ENCODE measurements around the gene GDI1.

Gene GDI1

DNA sequence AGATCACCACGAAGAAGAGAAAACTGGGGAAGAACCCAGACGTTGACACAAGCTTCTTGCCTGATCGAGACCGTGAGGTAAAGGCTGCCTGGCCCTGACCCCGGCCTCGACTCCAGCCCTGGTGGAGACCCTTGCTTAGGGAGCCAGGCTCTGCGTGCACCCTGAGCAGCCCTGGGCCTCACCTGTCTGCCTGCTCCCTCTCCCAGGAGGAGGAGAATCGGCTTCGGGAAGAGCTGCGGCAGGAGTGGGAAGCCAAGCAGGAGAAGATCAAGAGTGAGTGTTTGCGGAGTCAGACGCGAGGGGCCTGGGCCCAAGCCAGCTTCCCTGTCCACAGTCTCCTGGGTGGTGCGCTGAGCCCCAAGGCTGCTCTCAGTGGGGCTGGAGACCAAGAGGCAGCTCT is 11.5 kb downstream of the GDI1 start:
- no peak for DNase-seq (ENCODE audit: low read depth)
- H3K4me3 ChIP-seq (ENCODE audit: low read length) = no peak overlapping the region

DNA sequence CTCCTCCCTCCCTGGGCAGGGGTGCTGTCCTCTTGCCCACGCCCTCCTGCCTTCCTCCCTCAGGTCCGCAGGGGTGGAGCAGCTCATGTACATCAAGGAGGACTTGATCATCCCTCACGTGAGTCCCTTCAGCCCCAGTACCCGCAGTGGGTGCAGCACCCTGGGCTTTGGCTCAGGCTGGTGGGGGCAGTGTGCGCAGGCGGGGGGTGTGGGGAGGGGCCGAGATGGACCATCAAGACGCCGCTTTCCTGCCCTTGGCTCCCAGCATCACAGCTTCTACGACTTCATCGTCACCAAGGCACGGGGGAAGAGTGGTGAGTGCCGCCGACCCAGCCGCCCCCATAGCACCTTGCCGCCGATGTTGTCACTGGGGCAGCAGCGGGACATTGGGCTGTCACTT is 12.7 kb downstream of the GDI1 start:
- TF ChIP-seq, protein P1, sequence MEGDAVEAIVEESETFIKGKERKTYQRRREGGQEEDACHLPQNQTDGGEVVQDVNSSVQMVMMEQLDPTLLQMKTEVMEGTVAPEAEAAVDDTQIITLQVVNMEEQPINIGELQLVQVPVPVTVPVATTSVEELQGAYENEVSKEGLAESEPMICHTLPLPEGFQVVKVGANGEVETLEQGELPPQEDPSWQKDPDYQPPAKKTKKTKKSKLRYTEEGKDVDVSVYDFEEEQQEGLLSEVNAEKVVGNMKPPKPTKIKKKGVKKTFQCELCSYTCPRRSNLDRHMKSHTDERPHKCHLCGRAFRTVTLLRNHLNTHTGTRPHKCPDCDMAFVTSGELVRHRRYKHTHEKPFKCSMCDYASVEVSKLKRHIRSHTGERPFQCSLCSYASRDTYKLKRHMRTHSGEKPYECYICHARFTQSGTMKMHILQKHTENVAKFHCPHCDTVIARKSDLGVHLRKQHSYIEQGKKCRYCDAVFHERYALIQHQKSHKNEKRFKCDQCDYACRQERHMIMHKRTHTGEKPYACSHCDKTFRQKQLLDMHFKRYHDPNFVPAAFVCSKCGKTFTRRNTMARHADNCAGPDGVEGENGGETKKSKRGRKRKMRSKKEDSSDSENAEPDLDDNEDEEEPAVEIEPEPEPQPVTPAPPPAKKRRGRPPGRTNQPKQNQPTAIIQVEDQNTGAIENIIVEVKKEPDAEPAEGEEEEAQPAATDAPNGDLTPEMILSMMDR (conservative IDR thresholded peaks at IDR 0.05; ENCODE audit: low read depth, low read length) = no peak
- DNase-seq (ENCODE audit: low read depth) = no peak
- H3K4me3 ChIP-seq (ENCODE audit: low read length) = no peak overlapping the region

More for the DNA sequence above, 11.5 kb downstream of the GDI1 start:
- TF ChIP-seq, protein P1 (conservative IDR thresholded peaks at IDR 0.05; ENCODE audit: low read depth, low read length) = no peak

DNA sequence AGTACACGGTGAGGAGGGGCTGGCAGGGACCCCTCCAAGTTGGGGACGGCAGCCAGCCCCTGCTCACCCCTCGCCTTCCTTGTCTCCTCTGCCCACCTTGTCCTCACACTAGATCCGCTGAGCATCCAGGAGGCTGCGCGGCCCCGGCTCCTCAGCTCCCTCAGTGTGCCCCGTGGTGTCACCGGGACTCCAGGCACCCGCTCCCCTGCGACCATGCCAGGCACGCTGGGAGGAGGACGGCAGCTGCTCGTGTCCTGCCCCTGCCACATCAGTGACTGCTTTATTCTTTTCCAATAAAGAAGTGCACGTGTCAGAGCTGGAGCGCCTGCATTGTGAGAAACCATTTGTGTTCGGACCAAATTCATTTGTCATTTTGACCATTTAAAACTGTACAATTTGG is 13.4 kb downstream of the GDI1 start:
- H3K4me3 ChIP-seq (ENCODE audit: low read length) = no peak overlapping the region
- no peak for DNase-seq (ENCODE audit: low read depth)
- TF ChIP-seq, protein P1 (conservative IDR thresholded peaks at IDR 0.05; ENCODE audit: low read depth, low read length) = no peak

DNA sequence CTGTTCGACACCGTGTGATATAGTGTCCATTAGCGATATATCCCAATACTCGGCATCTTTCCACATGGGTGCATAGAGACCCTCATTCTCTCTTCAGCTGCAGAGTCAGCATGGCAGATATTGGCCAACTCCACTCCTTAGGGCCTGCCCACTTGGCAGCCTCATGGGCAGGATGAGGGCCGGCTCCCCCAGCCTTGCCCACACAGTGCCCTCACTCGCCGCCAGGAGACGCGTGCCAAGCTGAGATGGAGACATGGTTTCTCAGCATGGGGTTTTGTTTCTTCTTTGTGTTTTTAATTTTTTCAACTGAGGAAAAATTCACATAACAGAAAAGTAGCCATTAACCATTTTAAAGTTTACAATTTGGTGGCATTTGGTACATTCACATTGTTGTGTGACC is 15.9 kb downstream of the GDI1 start:
- DNase-seq (ENCODE audit: low read depth) = no peak
- TF ChIP-seq, protein P1 (conservative IDR thresholded peaks at IDR 0.05; ENCODE audit: low read depth, low read length) = no peak
- no peak overlapping the region for H3K4me3 ChIP-seq (ENCODE audit: low read length)

DNA sequence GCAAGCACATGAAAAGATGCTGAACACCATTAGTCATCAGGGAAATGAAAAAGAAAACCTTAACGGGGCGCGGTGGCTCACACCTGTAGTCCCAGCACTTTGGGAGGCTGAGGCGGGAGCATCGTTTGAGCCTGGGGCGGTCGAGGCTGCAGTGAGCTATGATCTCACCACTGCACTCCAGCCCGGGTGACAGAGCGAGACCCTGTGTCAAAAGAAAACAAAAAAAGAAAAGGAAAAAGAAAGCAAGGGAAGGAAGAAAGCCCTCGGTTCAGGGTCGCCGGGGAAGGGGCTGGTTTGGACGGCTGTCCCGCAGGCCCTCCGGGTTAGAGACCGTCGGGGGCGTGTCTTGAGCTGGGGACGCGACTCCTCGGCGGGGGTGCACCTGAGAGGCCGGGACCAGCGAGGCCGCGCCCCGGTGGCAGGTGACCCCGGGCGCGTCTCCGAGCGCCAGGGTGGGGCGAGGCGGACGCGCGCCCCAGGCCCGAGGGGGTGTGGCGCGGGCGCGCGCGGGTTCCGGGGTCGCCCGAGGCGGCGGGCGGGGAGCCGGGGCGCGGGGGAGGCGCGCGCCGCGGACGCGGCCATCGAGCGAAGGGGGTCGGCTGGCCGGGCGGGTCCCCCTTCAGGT is 20.6 kb downstream of the GDI1 start:
- no peak for DNase-seq (ENCODE audit: low read depth)
- TF ChIP-seq, protein P1 (conservative IDR thresholded peaks at IDR 0.05; ENCODE audit: low read depth, low read length) = no peak
- H3K4me3 ChIP-seq (ENCODE audit: low read length) = peak overlapping the region; percentile 44

DNA sequence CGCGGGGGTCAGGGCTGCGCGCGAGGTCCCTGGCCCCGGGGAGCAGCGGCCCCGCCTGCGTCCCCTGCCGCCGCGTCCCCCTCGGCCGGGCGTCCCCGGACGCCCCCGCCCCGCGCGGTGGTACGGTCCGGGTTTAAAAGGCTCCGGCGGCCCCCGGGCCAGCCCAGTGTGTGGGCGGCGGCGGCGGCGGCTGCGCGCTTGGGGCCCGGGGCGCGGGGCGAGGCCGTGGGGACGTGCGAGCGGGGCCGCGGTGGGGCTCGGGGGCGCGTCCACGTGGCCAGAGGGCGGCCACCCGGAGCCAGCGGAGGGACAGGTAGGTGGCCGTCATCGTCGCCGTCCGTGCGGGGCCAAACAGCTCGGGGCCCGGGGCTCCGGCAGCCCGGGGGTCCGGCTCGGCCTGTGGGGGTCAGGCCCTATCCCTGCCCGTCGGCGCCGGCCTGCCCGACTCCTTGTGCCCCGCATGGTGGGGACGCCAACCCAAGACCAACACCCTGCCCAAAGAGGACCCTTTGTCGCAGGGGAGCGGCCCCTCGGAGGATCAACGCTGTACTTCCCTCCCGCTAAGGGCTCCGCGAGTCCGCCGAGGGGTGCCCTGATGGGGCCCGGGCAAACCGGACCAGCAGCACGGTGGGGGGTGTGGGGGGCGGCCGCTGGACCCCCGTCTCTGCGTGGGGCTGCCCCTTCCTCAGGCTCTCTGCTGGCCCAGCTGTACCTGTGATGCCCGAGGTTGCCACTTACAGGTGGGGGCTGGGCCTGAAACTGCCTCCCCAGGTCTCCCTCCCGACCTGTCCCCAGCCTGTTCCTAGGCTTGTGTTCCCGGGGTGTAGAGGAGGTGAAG is 21.4 kb downstream of the GDI1 start, which contains the start of gene PLXNA3:
PLXNA3 (plus strand) TSS at position 166 of the 838 bp plus-strand sequence. CDS start 1,903 bp downstream, outside the sequence.
- TF ChIP-seq, protein P1 (conservative IDR thresholded peaks at IDR 0.05; ENCODE audit: low read depth, low read length) = no peak
- DNase-seq (ENCODE audit: low read depth) = no peak

More for the DNA sequence above, 21.4 kb downstream of the GDI1 start, which contains the start of gene PLXNA3:
- H3K4me3 ChIP-seq (ENCODE audit: low read length) = peak within 1 kb of the TSS; percentile 65

Data from retinal pigment epithelial cell (primary cell).